HTR-8/SVneo (cell line): Measurements from ENCODE around the gene VPS51.

Experiments
- DNase-seq: peaks from one replicate; pipeline ENCODE4 v3.0.0; 2011; ENCODE audit warnings: low spot score, mixed read lengths; ENCODE audit not compliant: insufficient read length
- FAIRE-seq: peaks from 2 replicates; lab custom pipeline; 2011; peaks lifted over from hg19 to GRCh38; lab: Jason Lieb, UNC

The VPS51 gene

GRCh38 chr11:65071907-65072630, 23.9 kb upstream of the VPS51 start:
- DNase-seq (no peak), FAIRE-seq (no peak)

DNA sequence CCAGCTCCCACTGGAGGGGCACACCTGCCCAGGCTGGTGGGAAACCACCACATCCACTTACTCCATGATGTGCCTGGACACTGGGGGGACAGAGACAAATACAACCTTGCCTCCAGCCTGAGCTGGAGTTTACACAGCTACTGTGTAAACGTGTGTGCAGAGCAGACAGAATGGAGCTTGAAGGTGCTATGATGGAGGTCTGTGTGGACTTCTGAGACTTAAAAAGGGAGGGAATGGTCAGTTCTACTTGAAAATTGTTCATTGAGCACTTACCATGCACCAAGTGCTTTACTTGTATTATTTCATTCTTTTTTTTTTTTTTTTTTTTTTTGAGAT, 23.4 kb upstream of the VPS51 start:
- DNase-seq (no peak), FAIRE-seq (no peak)

- DNase-seq, result no peak
- no peak for FAIRE-seq
These were observed 18.6 kb upstream of the VPS51 start for GRCh38 chr11:65077451-65077850.

DNA sequence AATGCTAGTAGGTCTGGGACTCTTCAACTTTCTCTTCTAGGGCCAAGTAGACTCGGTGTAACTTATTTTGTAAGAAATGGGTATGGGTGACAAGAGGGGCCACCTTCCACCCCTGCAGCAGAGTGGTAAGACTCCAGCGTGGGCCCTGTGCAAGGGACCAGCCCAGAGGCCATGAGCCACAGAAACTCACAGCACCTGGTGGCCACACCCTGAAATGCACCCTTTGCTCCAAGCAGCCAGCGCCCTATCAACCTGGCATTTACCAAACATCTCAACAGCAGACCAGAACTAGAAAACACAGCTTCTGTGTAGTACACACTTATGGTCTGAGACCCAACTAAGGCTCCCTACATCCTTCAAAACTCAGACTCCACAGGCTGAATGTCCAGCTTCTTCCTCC, 17.9 kb upstream of the VPS51 start:
- no peak for DNase-seq
- FAIRE-seq, result no peak

DNA sequence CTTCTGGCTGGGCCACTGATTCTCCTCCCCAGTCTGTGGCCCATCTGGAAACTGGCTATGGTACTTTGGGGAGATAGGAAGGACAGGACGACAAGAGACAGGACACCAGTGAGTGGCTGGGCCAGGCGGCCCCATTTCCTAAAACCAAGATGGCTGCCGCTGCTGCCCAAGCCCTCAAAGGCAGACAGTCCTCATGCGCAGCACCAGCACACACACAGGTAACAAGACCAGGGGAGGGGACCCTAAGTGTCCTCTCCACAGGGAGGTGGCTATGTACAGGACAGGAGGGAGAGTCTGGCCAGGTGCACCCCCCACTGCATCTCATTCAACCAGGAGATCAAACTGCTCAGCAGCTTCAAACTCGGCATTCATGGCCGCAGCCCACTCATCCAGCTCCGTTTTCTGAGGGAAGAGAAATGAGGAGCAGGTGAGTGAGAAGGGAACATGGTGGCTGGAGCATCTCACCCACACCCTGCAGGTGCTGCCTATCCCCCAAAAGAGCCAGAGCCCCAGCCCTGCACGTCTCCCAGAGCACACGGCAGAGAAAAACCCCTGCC, 17.1 kb upstream of the VPS51 start:
- no peak for DNase-seq
- no peak for FAIRE-seq

DNA sequence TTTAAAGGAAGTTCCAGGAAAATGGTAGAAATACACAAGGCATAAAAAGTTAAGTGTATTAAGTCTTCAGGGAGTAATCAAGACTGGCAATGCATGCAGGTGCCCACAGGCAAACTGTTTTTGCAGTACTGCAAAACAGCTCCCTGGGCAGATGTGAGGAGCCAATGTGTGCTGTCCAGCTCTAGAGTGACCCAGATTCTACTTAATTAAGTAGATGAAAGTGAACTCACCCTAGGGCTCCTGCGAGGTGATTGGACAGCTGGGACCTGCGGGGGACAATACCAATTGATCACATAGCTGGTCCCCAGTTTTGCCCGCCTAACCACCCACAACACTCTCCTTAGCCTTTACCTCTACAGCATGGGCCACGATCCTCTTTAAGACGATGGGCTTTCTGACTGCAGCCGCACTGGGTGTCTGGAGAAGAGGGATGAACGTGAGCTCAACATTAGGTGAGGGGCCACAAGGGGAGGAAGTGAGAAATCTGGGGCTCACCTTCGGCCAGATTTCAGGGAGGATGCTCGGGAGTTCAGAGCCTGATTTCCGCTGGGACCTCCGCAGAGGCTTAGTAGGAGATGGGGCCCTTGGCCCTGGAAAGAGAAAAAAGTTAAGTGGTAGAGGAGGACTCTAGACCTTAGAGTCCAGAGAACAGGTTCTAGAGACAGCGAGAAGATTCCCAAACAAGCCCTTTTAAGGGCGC, 12.7 kb upstream of the VPS51 start:
- no peak for DNase-seq
- no peak for FAIRE-seq

GRCh38 chr11:65083834-65084597, 12.0 kb upstream of the VPS51 start, which contains the start of the genes CDCA5 and ZFPL1:
Gene CDCA5 (minus strand): TSS chr11:65084040. CDS start chr11:65083978, 62 bp downstream.
Gene ZFPL1 (plus strand): TSS chr11:65084222. CDS start chr11:65084699, 477 bp downstream.
- DNase-seq (peak; percentile 98), FAIRE-seq (peak; percentile 76)

DNA sequence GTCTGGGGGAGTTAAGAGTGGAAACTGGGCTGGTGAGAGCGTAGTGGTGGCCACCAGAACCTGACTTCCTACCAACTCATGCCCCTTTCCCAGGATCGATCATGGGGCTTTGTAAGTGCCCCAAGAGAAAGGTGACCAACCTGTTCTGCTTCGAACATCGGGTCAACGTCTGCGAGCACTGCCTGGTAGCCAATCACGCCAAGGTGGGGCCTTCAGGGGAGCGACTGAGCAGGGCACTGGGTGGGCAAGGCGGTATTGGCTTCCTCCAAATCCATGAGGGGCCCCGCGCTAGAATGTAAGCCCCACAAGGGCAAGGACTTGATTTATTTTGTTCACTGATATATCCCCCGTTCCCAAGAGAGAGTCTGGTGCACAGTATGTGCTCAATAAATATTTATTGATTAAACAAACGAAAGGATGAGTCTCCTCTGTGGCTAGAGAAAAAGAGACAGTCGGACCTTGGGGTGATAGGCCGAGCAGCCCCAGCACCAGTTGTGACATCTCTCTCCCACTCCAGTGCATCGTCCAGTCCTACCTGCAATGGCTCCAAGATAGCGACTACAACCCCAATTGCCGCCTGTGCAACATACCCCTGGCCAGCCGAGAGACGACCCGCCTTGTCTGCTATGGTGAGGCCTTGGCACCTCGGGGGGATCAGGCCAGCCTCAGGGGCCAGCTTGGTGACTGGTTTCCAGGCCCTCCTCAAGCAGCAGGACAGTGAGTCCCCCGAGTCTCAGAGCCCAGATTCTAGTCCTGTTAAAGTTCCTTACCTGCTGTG, 11.2 kb upstream of the VPS51 start:
- DNase-seq, result no peak
- FAIRE-seq, result no peak

- DNase-seq, result no peak
- FAIRE-seq, result no peak
These were observed 10.6 kb upstream of the VPS51 start for GRCh38 chr11:65085446-65085845.

- FAIRE-seq, result no peak
- no peak for DNase-seq
These were observed 9.2 kb upstream of the VPS51 start for GRCh38 chr11:65086809-65087208.

GRCh38 chr11:65087216-65087615, 8.8 kb upstream of the VPS51 start:
- DNase-seq, result no peak
- no peak for FAIRE-seq

GRCh38 chr11:65087827-65088226, 8.2 kb upstream of the VPS51 start:
- no peak for DNase-seq
- FAIRE-seq, result no peak

DNA sequence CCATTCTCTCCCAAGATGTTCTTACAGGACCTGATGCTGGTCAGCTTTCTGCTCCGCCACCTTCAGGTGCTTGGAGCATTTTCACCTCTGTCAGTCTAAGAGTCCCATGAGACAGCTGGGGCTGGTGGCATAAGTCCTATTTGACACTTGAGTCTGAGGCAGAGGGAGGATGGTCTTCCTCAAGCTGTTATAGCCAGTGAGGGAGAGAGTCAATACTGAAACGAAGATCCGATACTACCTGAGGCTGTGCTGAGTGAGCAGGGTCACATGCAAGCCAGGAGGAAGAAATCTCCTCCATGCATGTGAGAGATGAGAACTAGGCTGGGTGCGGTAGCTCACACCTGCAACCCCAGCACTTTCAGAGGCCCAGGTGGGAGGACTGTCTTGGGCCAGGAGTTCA, 6.4 kb upstream of the VPS51 start:
- no peak for FAIRE-seq
- DNase-seq, result no peak

GRCh38 chr11:65090628-65091027, 5.4 kb upstream of the VPS51 start:
- FAIRE-seq (no peak), DNase-seq (no peak)

- DNase-seq (no peak), FAIRE-seq (no peak)
These were observed 587 bp upstream of the VPS51 start for GRCh38 chr11:65095427-65095826.

DNA sequence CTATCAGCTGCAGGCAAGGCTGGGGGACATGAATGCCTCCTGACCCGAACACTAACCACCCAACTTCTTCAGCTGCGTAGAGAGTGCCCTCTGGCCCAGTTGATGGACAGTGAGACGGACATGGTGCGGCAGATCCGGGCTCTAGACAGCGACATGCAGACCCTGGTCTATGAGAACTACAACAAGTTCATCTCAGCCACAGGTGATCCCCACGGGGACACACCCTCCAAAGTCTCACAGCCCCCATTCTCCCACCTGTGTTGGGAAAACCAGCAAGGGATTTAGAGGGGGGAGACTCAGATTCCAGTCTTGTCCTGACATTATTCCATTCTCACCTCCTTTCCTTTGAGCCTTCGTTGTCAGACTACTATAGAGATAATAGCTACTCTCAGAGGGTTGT, 912 bp downstream of the VPS51 start:
- FAIRE-seq (no peak), DNase-seq (no peak)

GRCh38 chr11:65100674-65101350, 4.8 kb downstream of the VPS51 start:
- no peak for FAIRE-seq
- DNase-seq, result no peak

GRCh38 chr11:65102142-65103095, 6.4 kb downstream of the VPS51 start:
- DNase-seq, result no peak
- FAIRE-seq, result no peak
